Left forelimb (tissue), 1 donor: ENCODE measurements around the gene TLE3.

Experiments
- DNase-seq: peaks from one replicate; pipeline ENCODE4 v3.0.0-alpha.2; 2018; ENCODE audit warnings: low spot score

Gene TLE3

GRCh38 chr15:70062321-70062956 is 35.3 kb downstream of the TLE3 start:
- peak; percentile 91 for DNase-seq

GRCh38 chr15:70061696-70062270 is 35.9 kb downstream of the TLE3 start:
- DNase-seq: no peak

- no peak for DNase-seq
These were observed 36.8 kb downstream of the TLE3 start for GRCh38 chr15:70060993-70061305.

GRCh38 chr15:70060214-70060992 is 37.3 kb downstream of the TLE3 start:
- DNase-seq: no peak

GRCh38 chr15:70059476-70060213 is 38.1 kb downstream of the TLE3 start:
- no peak for DNase-seq

- no peak for DNase-seq
These were observed 38.9 kb downstream of the TLE3 start for GRCh38 chr15:70058642-70059360.

- DNase-seq: no peak
These were observed 39.6 kb downstream of the TLE3 start for GRCh38 chr15:70057931-70058641.

GRCh38 chr15:70056091-70056680 is 41.5 kb downstream of the TLE3 start:
- DNase-seq: no peak

- no peak for DNase-seq
These were observed 42.1 kb downstream of the TLE3 start for GRCh38 chr15:70055601-70056051.

GRCh38 chr15:70054884-70055387 is 42.8 kb downstream of the TLE3 start:
- DNase-seq: no peak

- DNase-seq: no peak
These were observed 43.4 kb downstream of the TLE3 start for GRCh38 chr15:70054366-70054765.

- DNase-seq: no peak
These were observed 43.9 kb downstream of the TLE3 start for GRCh38 chr15:70053716-70054229.

- no peak for DNase-seq
These were observed 44.6 kb downstream of the TLE3 start for GRCh38 chr15:70053001-70053715.

GRCh38 chr15:70051948-70052633 is 45.6 kb downstream of the TLE3 start:
- DNase-seq: no peak

- DNase-seq: no peak
These were observed 46.7 kb downstream of the TLE3 start for GRCh38 chr15:70050970-70051369.

- DNase-seq: no peak
These were observed 47.3 kb downstream of the TLE3 start for GRCh38 chr15:70050441-70050840.

GRCh38 chr15:70049701-70050301 is 47.9 kb downstream of the TLE3 start:
- no peak for DNase-seq

GRCh38 chr15:70048578-70049514 is 48.9 kb downstream of the TLE3 start:
- no peak for DNase-seq
